HG03045 (cell line): ENCODE measurements around the gene AFF2.
"Not testable (repeated sequence)": the region's sequence is repeated elsewhere in the genome, so short reads cannot be mapped to it uniquely, and the experiment has no call there.

Experiments used
- ATAC-seq: cut with Tn5 transposase; IDR thresholded peaks from one replicate; pipeline ENCODE4 v1.9.1; 2021; ENCODE audit warnings: mild to moderate bottlenecking, moderate library complexity; ENCODE audit not compliant: unreplicated experiment

The AFF2 gene

GRCh38 chrX:148906628-148907027 lies 406.2 kb downstream of the AFF2 start:
- not testable (repeated sequence) for ATAC-seq

- no peak for ATAC-seq
These were observed 409.3 kb downstream of the AFF2 start for GRCh38 chrX:148909758-148910157.

GRCh38 chrX:148913971-148914370 lies 413.6 kb downstream of the AFF2 start:
- ATAC-seq: no peak

- no peak for ATAC-seq
These were observed 414.4 kb downstream of the AFF2 start for GRCh38 chrX:148914783-148915182.

GRCh38 chrX:148915474-148915873 lies 415.1 kb downstream of the AFF2 start:
- no peak for ATAC-seq

GRCh38 chrX:148917441-148917840 lies 417.0 kb downstream of the AFF2 start:
- no peak for ATAC-seq

- ATAC-seq: no peak
These were observed 423.2 kb downstream of the AFF2 start for GRCh38 chrX:148923631-148924030.

- no peak for ATAC-seq
These were observed 426.0 kb downstream of the AFF2 start for GRCh38 chrX:148926371-148926770.

GRCh38 chrX:148928811-148929210 lies 428.4 kb downstream of the AFF2 start:
- no peak for ATAC-seq

GRCh38 chrX:148929686-148930085 lies 429.3 kb downstream of the AFF2 start:
- no peak for ATAC-seq

- no peak for ATAC-seq
These were observed 429.9 kb downstream of the AFF2 start for GRCh38 chrX:148930206-148930729.

- ATAC-seq: no peak
These were observed 433.5 kb downstream of the AFF2 start for GRCh38 chrX:148933881-148934280.

GRCh38 chrX:148938348-148938747 lies 437.9 kb downstream of the AFF2 start:
- no peak for ATAC-seq

- no peak for ATAC-seq
These were observed 440.1 kb downstream of the AFF2 start for GRCh38 chrX:148940411-148940996.

- no peak for ATAC-seq
These were observed 442.3 kb downstream of the AFF2 start for GRCh38 chrX:148942754-148943153.

GRCh38 chrX:148947399-148947975 lies 447.1 kb downstream of the AFF2 start:
- ATAC-seq: no peak

GRCh38 chrX:148956352-148956751 lies 455.9 kb downstream of the AFF2 start:
- ATAC-seq: no peak

- no peak for ATAC-seq
These were observed 458.5 kb downstream of the AFF2 start for GRCh38 chrX:148958901-148959300.

GRCh38 chrX:148960060-148960459 lies 459.6 kb downstream of the AFF2 start:
- no peak for ATAC-seq

- ATAC-seq: no peak
These were observed 461.6 kb downstream of the AFF2 start for GRCh38 chrX:148961985-148962384.

- ATAC-seq: no peak
These were observed 476.4 kb downstream of the AFF2 start for GRCh38 chrX:148976571-148977400.

- no peak for ATAC-seq
These were observed 479.4 kb downstream of the AFF2 start for GRCh38 chrX:148979786-148980185.
